Measurements from ENCODE around the gene SSTR3.
"Not testable (repeated sequence)": the region's sequence is repeated elsewhere in the genome, so short reads cannot be mapped to it uniquely, and the experiment has no call there.

SSTR3 gene

GRCh38 chr22:37212174-37212906, at the start of gene SSTR3:
Gene SSTR3, minus strand, starts transcription at chr22:37212477. Its CDS starts 4,674 bp downstream, at chr22:37207803.
- FAIRE-seq: no peak

- FAIRE-seq: no peak
Measured at GRCh38 chr22:37260901-37261336, 48.6 kb upstream of the SSTR3 start.

- FAIRE-seq: no peak
Measured at GRCh38 chr22:37260155-37260795, 48.0 kb upstream of the SSTR3 start.

GRCh38 chr22:37259540-37260029, 47.3 kb upstream of the SSTR3 start:
- no peak for FAIRE-seq

DNA sequence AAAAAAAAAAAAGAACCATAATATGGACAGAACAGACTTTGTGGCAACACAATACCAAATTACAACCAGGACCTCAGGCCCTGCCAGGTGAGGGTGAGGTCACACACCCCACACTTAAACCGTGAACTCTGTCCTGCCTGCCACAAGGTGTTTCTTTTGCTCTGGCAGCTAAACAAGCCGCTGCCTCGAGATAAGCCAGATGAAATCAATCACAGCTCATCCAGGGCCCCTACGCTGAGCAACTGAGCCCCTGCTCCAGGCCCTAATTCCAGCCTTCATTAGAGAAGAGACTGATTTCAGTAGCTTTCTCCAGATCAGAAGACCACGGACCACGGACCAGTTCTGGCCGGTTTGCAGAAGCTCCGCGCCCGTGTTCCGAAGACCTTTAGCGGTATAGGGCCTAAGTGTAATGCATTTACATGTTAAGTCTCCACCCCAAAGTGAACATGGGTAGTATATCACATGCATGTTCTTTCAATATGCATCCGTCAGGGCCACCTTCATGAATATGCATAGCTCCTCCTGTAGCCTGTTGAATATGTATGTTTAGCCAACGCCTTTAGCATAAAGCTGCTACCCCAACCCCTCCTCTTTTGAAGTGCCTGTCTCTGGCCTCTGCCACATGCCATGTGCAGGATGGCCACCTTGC, 46.6 kb upstream of the SSTR3 start:
- FAIRE-seq: no peak

DNA sequence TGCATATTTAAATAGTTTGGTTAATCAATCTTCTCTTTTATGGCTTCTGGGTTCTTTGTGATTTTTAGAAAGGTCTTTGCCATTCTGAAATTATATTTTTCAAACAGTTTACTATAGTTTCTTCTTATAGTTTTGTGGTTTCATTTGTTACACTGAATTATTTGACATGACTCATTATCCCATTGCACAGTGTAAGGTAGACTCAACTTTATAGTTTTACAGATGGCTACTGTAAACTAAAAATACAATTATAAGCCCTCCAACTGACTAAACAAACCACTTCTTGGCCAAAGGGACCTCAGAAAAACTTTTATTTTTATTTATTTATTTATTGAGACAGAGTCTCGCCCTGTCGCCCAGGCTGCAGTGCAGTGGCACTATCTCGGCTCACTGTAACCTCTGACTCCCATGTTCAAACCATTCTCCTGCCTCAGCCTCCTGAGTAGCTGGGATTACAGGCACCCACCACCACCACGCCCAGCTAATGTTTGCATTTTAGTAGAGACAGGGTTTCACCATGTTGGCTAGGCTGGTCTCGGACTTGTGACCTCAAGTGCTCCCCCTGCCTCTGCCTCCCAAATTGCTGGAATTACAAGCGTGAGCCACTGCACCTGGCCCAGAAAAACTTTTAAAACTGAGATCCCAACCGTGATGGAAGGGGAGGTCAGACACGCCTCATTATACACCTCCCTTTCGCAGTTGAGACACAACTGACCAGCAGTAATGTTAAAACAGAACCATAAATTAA, 45.9 kb upstream of the SSTR3 start:
- no peak for FAIRE-seq

- no peak for FAIRE-seq
Measured at GRCh38 chr22:37256075-37256726, 43.9 kb upstream of the SSTR3 start.

DNA sequence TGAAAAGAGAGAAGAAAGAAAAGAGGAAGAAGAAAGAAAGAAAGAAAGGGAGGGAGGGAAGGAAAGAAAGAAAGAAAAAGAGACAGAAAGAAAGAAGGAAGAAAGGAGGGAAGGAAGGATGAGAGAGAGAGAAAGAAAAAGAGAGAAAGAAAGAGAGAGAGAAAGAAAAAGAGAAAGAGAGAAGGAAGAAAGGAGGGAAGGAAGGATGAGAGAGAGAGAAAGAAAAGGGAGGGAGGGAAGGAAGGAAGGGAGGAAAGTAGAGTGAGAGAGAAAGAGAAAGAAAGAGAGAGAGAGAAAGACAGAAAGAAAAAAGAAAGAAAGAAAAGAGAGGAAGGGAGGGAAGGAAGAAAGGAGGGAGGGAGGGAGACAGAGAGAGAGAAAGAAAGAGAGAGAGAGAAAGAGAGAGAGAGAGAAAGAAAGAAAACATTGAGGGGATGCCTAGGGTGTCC, 43.3 kb upstream of the SSTR3 start:
- FAIRE-seq: no peak

DNA sequence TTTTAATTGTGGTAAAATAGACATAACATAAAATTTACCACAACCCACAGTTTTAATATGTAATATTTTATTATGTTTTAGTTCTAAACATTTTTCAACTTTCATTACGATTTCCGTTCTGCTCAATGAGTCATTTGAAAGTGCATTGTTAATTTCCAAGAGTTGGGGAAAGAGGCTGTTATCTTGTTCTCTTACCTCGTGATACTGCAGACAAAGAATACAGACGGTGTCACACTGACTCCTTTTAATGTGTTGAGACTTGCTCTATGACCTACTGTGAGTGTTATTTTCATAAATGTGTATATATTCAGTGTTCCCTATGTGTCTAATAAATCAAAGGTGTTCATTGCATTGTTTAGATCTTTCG, 42.6 kb upstream of the SSTR3 start:
- FAIRE-seq: no peak

GRCh38 chr22:37254209-37254866, 42.1 kb upstream of the SSTR3 start:
- FAIRE-seq: no peak

GRCh38 chr22:37253126-37253660, 40.9 kb upstream of the SSTR3 start:
- no peak for FAIRE-seq

DNA sequence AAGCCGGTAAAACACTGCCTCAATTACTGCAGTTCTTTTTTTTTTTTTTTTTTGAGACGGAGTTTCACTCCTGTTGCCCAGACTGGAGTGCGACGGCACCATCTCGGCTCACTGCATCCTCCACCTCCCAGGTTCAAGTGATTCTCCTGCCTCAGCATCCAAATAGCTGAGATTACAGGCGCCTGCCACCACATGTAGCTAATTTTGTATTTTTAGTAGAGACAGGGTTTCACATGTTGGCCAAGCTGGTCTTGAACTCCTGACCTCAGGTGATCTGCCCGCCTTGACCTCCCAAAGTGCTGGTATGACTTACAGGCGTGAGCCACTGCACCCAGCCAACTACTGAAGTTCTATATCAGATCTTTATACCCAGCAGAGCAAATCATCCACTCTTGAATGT, 39.6 kb upstream of the SSTR3 start:
- not testable (repeated sequence) for FAIRE-seq

- no peak for FAIRE-seq
Measured at GRCh38 chr22:37249986-37250385, 37.7 kb upstream of the SSTR3 start.

- FAIRE-seq: no peak
Measured at GRCh38 chr22:37248251-37248650, 36.0 kb upstream of the SSTR3 start.

GRCh38 chr22:37245740-37246139, 33.5 kb upstream of the SSTR3 start:
- FAIRE-seq: no peak

DNA sequence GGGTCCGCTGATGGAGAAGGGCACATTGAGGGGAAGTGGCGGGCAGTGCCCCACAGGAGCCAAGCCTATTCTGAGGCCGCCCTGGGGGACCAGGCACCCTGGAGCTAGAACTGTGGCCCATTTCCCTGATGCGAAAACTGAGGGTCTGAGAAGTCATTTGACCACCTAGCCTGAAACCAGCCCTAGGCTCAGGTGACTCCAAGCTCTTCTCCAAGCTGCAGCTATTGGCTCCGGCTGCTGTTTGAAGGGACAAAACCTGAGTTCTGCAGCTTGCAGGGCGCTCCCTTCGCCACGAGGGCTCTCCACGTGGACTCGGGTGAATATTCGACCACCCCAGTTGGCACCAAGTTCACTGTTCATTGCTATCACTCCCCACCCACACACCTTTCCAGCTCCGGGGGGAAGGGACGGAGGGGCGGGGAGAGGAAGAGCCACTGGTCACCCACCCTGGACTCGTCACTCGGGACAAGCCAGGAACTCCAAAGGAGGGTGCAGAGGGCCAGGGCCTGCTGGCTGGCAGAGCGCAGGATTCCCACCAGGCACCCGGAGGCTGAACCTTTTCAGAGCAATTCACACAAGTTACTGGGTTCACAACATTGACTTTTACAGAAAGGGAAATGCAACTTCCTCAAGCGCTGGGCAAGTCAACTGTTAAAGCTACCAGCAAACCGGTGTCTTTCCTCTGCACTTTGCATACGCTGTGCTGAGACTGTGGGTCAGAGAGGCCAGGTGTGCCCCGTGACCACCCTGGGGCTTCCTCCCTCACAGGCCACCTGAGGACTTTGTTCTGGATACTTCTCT, 32.8 kb upstream of the SSTR3 start:
- FAIRE-seq: no peak

DNA sequence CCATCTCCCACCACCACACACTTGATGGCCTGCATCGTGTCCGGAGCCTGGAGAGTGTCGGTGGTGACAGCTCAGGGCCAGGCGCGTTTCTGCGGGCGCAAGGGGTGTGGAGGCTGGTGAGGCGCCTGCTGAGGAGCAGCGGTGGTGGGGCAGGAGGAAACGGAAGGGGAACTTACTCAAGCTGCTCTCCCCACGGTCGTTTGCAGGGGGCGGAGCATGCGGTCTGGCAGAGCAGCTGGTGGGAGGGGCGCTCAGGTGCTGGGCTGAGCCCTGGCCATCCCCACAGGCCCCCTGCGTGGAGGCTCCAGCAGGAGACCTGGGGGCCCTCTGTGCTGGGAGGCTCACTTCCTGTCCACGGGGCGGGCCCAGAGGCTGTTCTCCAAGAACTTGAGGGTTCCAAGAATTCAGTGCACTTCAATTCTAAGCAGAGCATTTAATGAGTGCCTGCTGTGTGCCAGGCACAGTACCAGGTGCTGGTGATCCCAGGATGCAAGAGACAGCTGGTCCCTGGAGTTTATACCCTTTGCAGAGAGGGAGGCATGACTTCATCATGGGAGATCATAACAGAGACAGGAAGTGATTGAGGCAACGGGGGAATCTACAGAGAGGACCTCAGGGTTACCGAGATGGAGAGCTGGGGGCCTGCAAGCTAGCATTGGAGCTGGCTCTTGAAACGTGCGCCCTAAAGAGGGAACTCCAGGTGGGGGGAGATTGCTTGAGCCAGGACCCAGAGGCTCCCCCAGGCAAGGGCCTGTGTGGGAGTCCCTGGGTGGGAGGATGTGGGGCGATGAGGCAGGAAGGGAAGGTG, 32.0 kb upstream of the SSTR3 start, which contains the start of gene RAC2:
Gene RAC2, minus strand, starts transcription at position 156 of the 808 bp plus-strand sequence. Its CDS starts 121 bp downstream, at position 35.
- no peak for FAIRE-seq

DNA sequence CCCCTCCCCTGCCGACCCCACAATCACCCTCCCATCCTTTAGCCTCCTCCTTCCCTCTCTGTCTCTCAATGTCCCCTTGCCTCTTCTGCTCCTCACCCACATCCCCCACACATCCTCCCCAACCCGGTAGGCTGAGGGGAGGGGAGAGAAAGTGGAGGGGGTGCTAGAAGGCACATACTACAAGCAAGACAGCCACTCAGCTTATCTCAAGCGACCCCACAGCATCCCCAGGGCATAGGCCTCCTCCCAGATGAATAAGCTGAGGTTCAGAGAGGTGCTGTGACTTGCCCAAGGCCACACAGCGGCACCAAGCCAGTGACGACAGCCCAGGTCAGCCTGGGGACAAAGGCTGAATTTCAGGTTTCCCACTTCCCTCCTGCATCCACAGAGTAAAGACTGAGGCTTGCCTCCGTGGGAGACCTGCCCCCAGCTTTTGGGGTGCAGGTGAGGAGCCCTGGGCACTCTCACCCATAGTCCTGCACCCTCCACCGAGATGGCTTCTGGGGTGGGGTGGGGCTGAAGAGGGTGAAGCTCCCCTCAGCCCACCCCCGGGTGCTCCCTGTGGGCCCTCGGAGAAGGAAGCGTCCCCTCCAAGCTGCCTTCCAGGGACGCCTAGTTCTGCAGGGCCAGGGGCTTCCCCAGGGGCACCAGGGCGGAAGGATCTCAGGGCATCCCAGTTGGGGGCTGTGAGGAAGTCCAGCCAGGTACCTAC, 31.3 kb upstream of the SSTR3 start:
- FAIRE-seq: no peak

DNA sequence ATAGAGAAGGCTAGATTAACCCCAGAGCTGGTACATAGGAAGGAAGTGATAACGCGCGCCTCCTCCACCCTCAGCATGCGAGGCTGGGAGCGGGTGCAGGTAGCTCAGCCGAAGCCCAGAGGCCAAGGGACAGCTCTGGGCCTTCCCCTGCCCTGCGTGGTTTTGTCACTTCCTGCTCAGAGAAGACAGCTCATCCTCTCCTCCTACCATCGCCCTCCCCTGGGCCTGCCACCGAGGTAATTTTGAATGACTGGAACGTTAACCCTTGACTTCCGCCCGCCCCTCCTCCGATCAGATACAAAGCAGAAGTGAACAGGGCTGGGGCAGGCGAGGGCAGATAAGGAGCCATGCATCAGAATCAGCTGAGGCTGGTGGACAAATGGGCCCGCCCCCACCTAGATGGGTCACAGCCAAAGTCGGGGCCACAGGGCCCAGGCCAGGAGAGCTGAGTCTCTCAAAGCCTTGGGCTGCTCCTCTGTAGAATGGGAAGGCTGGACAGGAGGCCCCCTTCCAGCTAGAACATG, 30.2 kb upstream of the SSTR3 start:
- no peak for FAIRE-seq
